ENCODE measurements around the gene FBN2. TPM values are rescaled to one million over a fixed set of nuclear protein-coding genes. Genes with fewer than 3 reads are reported as not detected.

Gene FBN2
- total RNA-seq, 2 experiments from 2014 or later, result not detected

GRCh38 chr5:128228008-128228407, 310.0 kb downstream of the FBN2 start:
- POLR2A ChIA-PET, result interaction anchor here (0.6 kb wide), 1 partner anchor 891 kb away, joined by 3 read pairs; no protein-coding TSS in a partner anchor
- intact Hi-C loops (cut with DNase I, micrococcal nuclease), result no loop called here
- H3K4me3 Mint-ChIP-seq, result no peak overlapping the region
- H3K36me3 Mint-ChIP-seq (ENCODE audit: low read depth), result no peaks in the 10 kb centered on the region
- CTCF ChIA-PET, result no interaction called here
- no peaks in the 10 kb centered on the region for H3K9me3 Mint-ChIP-seq (ENCODE audit: low read depth)
- ATAC-seq, result peak; percentile 30
- no peaks in the 10 kb centered on the region for H3K27me3 Mint-ChIP-seq
- H3K27ac Mint-ChIP-seq, result no peak overlapping the region
- H3K4me1 Mint-ChIP-seq, result no peaks in the 10 kb centered on the region
- peak; percentile 6 for DNase-seq

DNA sequence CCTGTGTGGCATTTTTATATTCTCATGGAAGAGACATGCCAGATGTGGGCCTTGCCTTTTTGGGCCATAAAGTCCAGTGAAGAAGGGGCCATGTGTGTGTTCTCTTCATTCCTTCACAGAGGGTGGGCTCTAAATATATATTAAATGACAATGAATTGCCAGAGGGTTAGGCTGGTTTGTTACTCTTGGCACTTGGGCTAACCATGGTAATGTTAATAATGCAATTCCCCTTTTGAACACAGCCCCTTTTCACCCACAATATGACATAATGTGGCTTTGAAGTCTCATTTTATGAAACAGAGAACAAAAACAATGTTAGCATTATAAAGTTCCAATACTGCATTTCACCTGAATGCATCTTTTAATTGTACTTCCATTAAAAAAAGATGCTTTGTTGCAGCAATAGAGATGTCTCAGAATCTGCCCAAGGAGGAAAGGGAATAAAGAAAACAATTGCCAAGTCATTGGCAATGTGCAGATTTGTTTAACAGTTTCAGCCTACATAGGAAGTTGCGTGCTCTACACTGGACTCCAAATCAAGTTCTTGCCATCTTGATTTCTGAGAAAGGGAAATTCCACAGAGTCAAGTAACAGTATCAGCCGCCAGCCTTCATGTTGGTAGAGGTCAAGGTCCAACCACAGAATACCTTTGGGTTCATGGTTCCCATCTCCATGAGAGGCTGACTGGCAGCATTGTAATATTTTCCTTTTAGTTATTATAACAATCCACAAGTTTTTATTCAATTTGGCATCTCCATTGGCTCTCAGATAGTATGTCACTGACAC, 312.6 kb downstream of the FBN2 start:
- CTCF ChIA-PET, result no interaction called here
- Mint-ChIP-seq H3K27ac (no peak overlapping the region), H3K27me3 (peaks cover 2% of the 10 kb centered on the region), H3K36me3 (ENCODE audit: low read depth) (no peaks in the 10 kb centered on the region), H3K4me3 (no peak overlapping the region), H3K9me3 (ENCODE audit: low read depth) (no peaks in the 10 kb centered on the region), H3K4me1 (no peaks in the 10 kb centered on the region)
- POLR2A ChIA-PET, result no interaction called here
- no peak for DNase-seq
- ATAC-seq, result no peak
- intact Hi-C loops (cut with DNase I, micrococcal nuclease), result no loop called here

GRCh38 chr5:128224336-128224735, 313.7 kb downstream of the FBN2 start:
- peaks cover 2% of the 10 kb centered on the region for H3K27me3 Mint-ChIP-seq
- no peaks in the 10 kb centered on the region for H3K36me3 Mint-ChIP-seq (ENCODE audit: low read depth)

GRCh38 chr5:128220841-128221240, 317.2 kb downstream of the FBN2 start:
- no peak overlapping the region for H3K4me3 Mint-ChIP-seq
- no peaks in the 10 kb centered on the region for H3K36me3 Mint-ChIP-seq (ENCODE audit: low read depth)
- DNase-seq (no peak), ATAC-seq (no peak)
- ChIA-PET CTCF (no interaction called here), POLR2A (no interaction called here)
- H3K9me3 Mint-ChIP-seq (ENCODE audit: low read depth), result no peaks in the 10 kb centered on the region
- peaks cover 2% of the 10 kb centered on the region for H3K27me3 Mint-ChIP-seq
- H3K27ac Mint-ChIP-seq, result no peak overlapping the region
- intact Hi-C loops (cut with DNase I, micrococcal nuclease), result no loop called here
- H3K4me1 Mint-ChIP-seq, result no peaks in the 10 kb centered on the region

More at GRCh38 chr5:128224336-128224735, 313.7 kb downstream of the FBN2 start:
- Mint-ChIP-seq H3K4me3 (no peak overlapping the region), H3K9me3 (ENCODE audit: low read depth) (no peaks in the 10 kb centered on the region), H3K4me1 (no peaks in the 10 kb centered on the region), H3K27ac (no peak overlapping the region)
- ATAC-seq, result no peak
- CTCF ChIA-PET, result no interaction called here
- POLR2A ChIA-PET, result no interaction called here
- intact Hi-C loops (cut with DNase I, micrococcal nuclease), result no loop called here
- no peak for DNase-seq

- Mint-ChIP-seq H3K36me3 (ENCODE audit: low read depth) (no peaks in the 10 kb centered on the region), H3K27me3 (peaks cover 1% of the 10 kb centered on the region), H3K4me3 (no peak overlapping the region), H3K4me1 (no peaks in the 10 kb centered on the region), H3K27ac (no peak overlapping the region), H3K9me3 (ENCODE audit: low read depth) (no peaks in the 10 kb centered on the region)
- peak; percentile 19 for ATAC-seq
- CTCF ChIA-PET, result no interaction called here
- intact Hi-C loops (cut with DNase I, micrococcal nuclease), result loop anchor here in 1 of 2 experiments (10.0 kb wide), 1 partner anchor 908 kb away; no protein-coding TSS in a partner anchor
- DNase-seq, result no peak
- POLR2A ChIA-PET, result no interaction called here
These were observed 321.0 kb downstream of the FBN2 start for GRCh38 chr5:128216860-128217531.

DNA sequence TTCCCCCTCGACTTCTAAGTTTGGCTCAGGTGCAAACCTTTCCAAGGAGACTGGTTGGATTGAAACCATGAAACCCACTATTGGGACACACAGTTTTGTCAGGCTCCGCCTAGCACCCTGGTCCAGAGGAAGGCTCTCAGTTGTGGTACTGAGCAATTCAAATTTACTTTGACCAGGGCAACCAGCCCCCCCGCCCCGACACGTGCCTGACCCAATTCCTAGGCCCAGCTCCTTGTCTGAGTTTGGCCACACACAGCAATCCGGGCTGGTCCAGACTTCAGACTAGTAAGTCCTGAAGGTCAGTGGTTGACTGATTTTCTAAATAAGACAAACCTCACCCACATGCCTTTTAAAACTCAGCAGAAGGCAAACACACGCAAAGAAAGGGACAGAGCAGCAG, 321.8 kb downstream of the FBN2 start:
- H3K27ac Mint-ChIP-seq, result no peak overlapping the region
- ChIA-PET CTCF (no interaction called here), POLR2A (no interaction called here)
- ATAC-seq (no peak), DNase-seq (no peak)
- no peaks in the 10 kb centered on the region for H3K4me1 Mint-ChIP-seq
- H3K9me3 Mint-ChIP-seq (ENCODE audit: low read depth), result no peaks in the 10 kb centered on the region
- peaks cover 1% of the 10 kb centered on the region for H3K27me3 Mint-ChIP-seq
- no peaks in the 10 kb centered on the region for H3K36me3 Mint-ChIP-seq (ENCODE audit: low read depth)
- intact Hi-C loops (cut with DNase I, micrococcal nuclease), result loop anchor here in 1 of 2 experiments (10.0 kb wide), 1 partner anchor 909 kb away; no protein-coding TSS in a partner anchor
- H3K4me3 Mint-ChIP-seq, result no peak overlapping the region

- Mint-ChIP-seq H3K9me3 (ENCODE audit: low read depth) (no peaks in the 10 kb centered on the region), H3K36me3 (ENCODE audit: low read depth) (no peaks in the 10 kb centered on the region), H3K27ac (no peak overlapping the region), H3K4me1 (no peaks in the 10 kb centered on the region), H3K4me3 (no peak overlapping the region), H3K27me3 (peaks cover 4% of the 10 kb centered on the region)
- ChIA-PET CTCF (interaction anchor here (0.6 to 4.0 kb wide), 6 partner anchors 13 to 1549 kb away, joined by 3 to 19 read pairs (median 4); no protein-coding TSS in a partner anchor), POLR2A (no interaction called here)
- intact Hi-C loops (cut with DNase I, micrococcal nuclease), result loop anchor here (1.0 to 10.0 kb wide), 10 partner anchors 285 to 1638 kb away; no protein-coding TSS in a partner anchor
- DNase-seq (no peak), ATAC-seq (no peak)
These were observed 324.2 kb downstream of the FBN2 start for GRCh38 chr5:128213833-128214232.

- H3K4me1 Mint-ChIP-seq, result no peaks in the 10 kb centered on the region
- no peaks in the 10 kb centered on the region for H3K36me3 Mint-ChIP-seq (ENCODE audit: low read depth)
- peaks cover 5% of the 10 kb centered on the region for H3K27me3 Mint-ChIP-seq
- ATAC-seq, result no peak
- H3K4me3 Mint-ChIP-seq, result no peak overlapping the region
- CTCF ChIA-PET, result interaction anchor here (0.6 to 4.0 kb wide), 3 partner anchors 285 to 462 kb away, joined by 3 to 19 read pairs (median 3); no protein-coding TSS in a partner anchor
- intact Hi-C loops (cut with DNase I, micrococcal nuclease), result loop anchor here (1.0 to 10.0 kb wide), 10 partner anchors 285 to 1639 kb away; no protein-coding TSS in a partner anchor
- H3K27ac Mint-ChIP-seq, result no peak overlapping the region
- no peaks in the 10 kb centered on the region for H3K9me3 Mint-ChIP-seq (ENCODE audit: low read depth)
- DNase-seq, result peak; percentile 68
- POLR2A ChIA-PET, result no interaction called here
These were observed 324.7 kb downstream of the FBN2 start for GRCh38 chr5:128213340-128213739.

DNA sequence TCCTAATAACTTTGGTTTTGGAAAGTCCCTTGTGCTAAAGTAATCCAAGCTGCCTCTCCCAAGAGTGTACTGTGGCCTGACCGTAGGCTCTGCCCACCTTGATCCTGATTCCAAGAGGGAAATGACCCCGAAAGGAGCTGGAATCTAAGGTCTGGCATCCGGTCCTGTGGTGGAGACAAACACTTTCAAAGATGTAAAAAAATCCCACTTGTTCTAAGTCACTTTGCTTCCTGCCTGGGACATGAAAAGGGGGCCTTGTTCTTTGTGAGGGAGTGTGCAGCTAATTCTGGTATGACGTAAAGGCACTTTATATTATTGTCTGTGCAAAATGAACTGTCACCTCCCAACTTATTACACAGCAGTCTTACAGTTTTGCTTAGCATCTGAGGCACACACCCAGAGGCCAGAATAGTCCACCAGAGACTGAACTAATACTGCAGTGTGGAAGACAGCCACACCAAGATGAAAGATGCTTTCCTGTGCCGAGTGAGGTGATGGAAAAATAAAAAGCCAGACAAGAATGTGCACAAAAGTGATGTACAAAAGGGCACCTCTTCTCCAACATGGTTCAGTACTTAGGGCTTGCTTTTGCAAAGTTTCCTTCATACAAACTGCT, 325.7 kb downstream of the FBN2 start:
- ChIA-PET POLR2A (no interaction called here), CTCF (interaction anchor here (0.7 to 4.0 kb wide), 3 partner anchors 286 to 463 kb away, joined by 3 to 19 read pairs (median 3); no protein-coding TSS in a partner anchor)
- peaks cover 5% of the 10 kb centered on the region for H3K27me3 Mint-ChIP-seq
- no peak overlapping the region for H3K4me3 Mint-ChIP-seq
- intact Hi-C loops (cut with DNase I, micrococcal nuclease), result loop anchor here (2.0 to 10.0 kb wide), 6 partner anchors 287 to 1640 kb away; no protein-coding TSS in a partner anchor
- ATAC-seq, result no peak
- no peaks in the 10 kb centered on the region for H3K9me3 Mint-ChIP-seq (ENCODE audit: low read depth)
- H3K27ac Mint-ChIP-seq, result no peak overlapping the region
- H3K4me1 Mint-ChIP-seq, result no peaks in the 10 kb centered on the region
- DNase-seq, result no peak
- no peaks in the 10 kb centered on the region for H3K36me3 Mint-ChIP-seq (ENCODE audit: low read depth)

GRCh38 chr5:128208436-128208835, 329.6 kb downstream of the FBN2 start:
- DNase-seq, result no peak
- no peak overlapping the region for H3K4me3 Mint-ChIP-seq
- no peaks in the 10 kb centered on the region for H3K4me1 Mint-ChIP-seq
- no peaks in the 10 kb centered on the region for H3K36me3 Mint-ChIP-seq (ENCODE audit: low read depth)
- ChIA-PET POLR2A (no interaction called here), CTCF (no interaction called here)
- no peak for ATAC-seq
- H3K9me3 Mint-ChIP-seq (ENCODE audit: low read depth), result no peaks in the 10 kb centered on the region
- H3K27me3 Mint-ChIP-seq, result peaks cover 5% of the 10 kb centered on the region
- intact Hi-C loops (cut with DNase I, micrococcal nuclease), result no loop called here
- H3K27ac Mint-ChIP-seq, result no peak overlapping the region

All from activated CD4-positive, alpha-beta T cell treated with anti-CD3 and anti-CD28 coated beads for 36 hours (primary cell).